SKM-1 treated with dmso at 0.1 percent for 144 hours (cell line): ENCODE measurements around the gene HOXA3.

Source experiments
- DNase-seq: peaks from one replicate; lab custom pipeline; 2025; ENCODE audit not compliant: unreplicated experiment; lab: John Stamatoyannopoulos, UW

Gene HOXA3

DNA sequence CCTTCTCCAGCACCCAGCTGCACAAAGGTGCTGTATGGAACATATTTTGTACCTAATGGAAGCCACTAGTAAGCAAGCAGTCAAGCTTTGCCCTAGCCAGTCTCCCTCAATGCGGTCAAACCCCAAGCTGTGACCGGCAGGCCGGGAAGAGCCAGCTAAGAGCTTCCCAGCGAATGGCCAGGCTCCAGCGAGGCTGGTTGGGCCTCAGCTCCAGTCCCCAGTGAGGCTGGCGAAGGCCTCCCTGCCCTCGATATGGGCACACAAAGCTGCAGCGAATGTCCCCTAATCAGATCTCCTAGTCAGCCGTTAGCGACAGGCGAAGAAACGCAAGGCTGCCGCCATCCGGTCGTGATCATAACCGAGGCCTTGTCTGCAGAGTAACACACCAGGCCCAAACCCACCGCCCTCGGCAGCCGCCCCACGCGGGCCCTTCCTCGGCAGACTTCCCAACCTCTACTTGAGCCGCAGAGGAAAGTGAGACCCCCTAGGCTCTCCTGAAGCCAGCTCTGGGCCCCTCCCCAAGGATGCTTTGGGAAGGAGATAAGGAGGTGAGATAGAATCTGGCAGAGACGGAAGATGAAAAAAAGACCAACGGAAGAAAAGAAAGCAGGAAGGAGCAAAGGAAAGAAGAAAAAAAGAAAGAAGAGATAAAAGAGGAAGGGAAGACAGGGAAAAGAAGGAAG, 16.0 kb upstream of the HOXA3 start:
- DNase-seq: peak; percentile 51

DNA sequence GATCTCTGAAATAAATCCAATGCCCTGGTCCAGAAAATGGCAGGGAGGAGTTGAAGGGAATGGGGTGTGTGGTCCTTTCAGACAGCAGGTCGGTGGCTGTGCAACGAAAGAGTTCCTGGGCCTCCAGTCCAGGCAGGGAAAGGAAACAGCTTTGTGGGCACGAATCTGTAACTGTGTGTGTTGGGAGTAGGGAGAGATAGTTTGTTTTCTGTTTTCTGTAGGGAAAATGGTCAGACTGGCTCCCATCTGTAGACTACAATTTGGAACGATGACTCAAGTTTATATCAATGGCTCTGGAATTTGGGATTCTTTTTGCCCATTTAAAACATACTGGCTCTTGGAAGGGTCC, 15.5 kb upstream of the HOXA3 start:
- DNase-seq: no peak

DNA sequence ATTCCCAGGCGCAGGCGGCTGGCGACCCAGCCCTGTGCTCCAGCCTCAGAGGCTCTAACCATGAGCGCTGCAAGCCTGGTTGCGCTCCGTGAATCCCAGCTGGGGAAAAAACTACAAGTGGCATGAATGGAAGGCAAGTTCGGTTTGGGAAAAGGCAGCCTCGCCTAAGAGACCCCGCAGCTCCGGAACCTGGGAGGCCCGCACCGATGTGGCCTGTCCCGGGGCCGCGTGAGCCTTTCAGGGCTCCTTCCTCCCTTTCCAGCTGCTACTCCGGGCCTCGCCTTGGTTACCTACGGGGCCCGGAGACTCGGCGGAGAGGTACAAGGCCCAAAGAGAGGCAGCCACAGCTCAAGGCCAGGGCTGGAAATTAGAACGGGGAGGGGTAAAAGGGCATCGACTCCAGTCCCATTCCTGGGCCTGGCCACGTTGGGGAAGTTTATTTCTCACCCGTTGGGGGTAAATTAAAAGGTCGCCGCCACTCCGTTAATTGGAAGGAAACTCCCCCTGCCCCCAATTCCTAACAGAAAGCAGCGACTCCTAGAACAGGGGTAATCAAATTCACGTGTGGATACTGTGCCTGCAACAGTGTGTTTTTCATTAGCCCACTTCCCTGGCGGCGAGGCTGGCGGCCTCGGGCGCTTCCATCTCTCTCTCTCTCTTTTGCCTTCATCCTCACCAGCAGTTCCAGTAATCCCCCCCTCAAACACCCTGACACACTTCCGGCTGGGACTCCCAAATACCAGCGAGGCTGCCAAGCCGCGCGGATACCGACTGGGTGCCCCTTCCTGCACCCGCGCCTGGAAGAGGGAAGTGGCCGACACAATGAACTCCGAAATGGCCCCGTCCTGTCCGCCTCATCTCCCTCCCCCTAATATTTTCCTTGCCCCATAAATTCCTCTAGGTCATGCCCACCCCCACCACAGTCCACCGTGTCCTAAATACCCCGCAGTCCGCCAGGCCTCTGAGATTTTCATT, 14.4 kb upstream of the HOXA3 start:
- peak; percentile 54 for DNase-seq

DNA sequence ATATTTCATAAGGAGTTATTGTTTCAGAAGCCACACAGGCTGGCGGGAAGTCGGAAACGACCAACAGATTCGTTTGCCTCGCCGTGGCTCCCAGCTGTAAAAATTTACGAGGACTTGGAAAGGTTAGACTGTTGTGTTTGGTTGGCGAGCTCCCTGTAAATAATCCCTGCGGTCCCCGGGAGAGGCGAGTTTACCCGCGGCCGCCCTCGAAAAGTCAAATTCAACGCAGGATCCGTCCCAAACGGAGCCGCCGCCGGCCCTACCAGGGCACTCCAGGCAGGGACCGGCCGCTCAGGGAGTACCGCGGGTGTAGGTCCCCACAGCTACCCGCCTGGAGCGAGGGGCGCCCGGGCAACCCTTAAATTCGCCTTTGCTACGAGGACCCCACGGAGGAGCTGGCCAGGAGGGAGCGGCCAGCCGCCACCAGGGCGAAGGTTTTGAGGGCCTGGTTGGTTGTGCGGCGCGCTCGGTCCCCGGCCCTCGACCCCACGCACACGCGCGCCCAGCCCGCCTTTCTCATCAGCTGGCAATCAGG, 13.7 kb upstream of the HOXA3 start:
- no peak for DNase-seq

DNA sequence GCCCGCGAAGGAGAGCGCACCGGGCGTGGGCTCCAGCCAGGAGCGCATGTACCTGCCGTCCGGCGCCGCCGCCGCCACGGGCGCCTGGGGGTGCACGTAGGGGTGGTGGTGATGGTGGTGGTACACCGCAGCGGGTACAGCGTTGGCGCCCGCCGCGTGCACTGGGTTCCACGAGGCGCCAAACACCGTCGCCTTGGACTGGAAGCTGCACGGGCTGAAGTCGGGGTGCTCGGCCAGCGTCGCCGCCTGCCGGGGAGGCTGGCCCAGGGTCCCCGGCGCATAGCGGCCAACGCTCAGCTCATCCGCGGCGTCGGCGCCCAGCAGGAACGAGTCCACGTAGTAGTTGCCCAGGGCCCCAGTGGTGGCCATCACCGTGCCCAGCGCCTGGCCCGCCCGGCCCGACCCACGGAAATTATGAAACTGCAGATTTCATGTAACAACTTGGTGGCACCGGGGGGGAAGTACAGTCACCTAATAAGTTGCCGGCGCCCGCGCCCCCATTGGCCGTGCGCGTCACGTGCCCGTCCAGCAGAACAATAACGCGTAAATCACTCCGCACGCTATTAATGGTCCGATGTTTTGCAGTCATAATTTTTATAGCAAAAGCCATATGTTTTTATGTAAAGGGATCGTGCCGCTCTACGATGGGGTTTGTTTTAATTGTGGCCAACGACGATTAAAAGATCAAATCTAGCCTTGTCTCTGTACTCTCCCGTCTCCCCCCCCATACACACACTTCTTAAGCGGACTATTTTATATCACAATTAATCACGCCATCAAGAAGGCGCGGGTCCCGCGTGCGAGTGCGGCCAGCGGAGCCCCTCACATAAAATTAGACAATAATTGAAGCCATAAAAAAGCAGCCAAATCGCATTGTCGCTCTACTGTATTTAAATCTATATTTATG, 13.0 kb upstream of the HOXA3 start, which contains the start of gene HOXA9:
Gene HOXA9, minus strand, starts transcription at position 449 of the 907 bp plus-strand sequence. Its CDS starts 80 bp downstream, at position 369.
- peak; percentile 83 for DNase-seq

DNA sequence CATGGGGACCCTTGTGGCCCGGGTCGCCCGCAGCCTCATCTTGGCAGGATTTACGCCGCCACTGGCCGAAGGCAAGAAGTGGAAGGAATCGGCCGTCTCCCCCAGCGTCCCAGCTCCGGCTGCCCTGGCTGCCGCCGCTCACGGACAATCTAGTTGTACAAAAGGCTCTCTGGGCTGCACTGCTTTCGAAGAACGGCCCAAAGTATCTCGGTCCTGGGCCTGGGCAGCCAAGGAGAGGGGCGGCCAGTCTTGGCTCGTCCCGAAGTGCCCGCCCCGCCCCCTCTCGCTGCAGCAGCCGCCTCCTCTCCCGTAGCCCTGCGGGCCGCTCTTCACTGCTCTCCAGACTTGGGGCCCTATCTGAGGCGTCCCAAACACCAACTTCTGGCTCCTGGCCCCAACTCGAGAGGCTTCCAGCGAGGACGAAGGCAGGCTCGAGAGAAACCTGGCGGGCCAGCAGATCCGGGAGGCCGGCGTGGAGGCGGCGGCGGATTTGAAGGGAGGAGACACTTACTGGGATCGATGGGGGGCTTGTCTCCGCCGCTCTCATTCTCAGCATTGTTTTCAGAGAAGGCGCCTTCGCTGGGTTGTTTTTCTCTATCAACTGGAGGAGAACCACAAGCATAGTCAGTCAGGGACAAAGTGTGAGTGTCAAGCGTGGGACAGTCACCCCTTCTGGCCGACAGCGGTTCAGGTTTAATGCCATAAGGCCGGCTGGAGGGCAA, 12.1 kb upstream of the HOXA3 start:
- DNase-seq: no peak

DNA sequence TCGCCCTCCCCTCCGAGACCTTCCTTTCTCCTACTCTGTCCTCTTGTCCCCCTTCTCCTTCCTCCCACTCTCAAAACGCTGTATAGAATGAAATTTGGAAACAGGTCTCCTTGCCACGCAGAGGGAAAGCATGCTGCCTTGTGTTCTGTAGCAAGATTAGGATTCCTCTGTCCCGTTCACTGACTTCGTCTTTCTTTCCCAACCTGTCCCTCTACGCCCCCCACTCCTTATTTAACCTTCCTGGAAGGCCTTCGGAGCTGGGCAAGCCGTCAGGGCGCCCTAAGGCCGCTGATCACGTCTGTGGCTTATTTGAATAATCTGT, 11.6 kb upstream of the HOXA3 start:
- no peak for DNase-seq

DNA sequence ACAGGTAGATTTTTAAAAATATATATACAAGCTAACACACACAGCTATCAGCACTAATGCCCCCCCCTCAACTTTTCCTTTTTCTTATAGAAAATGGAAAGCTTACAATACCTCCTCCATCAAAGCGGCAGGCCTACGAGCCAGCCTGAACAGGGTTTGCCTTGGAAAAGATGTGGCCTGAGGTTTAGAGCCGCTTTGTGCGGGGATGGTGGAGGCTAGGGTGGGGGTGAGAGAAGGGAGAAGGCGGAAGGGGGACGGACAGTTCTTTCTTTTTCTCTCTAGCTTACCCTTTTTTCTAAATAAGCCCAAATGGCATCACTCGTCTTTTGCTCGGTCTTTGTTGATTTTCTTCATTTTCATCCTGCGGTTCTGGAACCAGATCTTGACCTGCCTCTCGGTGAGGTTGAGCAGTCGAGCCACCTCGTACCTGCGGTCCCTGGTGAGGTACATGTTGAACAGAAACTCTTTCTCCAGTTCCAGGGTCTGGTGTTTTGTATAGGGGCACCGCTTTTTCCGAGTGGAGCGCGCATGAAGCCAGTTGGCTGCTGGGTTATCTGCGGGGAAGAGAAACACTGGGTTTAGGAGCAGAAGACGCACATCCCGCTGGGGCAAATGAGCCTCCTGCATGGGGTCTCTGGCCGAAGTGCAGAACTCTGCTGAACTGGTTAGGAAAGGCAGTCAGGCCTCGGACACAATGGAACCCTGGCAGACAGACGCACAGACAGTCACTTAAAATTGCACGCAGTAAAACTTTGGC, 11.1 kb upstream of the HOXA3 start:
- no peak for DNase-seq

DNA sequence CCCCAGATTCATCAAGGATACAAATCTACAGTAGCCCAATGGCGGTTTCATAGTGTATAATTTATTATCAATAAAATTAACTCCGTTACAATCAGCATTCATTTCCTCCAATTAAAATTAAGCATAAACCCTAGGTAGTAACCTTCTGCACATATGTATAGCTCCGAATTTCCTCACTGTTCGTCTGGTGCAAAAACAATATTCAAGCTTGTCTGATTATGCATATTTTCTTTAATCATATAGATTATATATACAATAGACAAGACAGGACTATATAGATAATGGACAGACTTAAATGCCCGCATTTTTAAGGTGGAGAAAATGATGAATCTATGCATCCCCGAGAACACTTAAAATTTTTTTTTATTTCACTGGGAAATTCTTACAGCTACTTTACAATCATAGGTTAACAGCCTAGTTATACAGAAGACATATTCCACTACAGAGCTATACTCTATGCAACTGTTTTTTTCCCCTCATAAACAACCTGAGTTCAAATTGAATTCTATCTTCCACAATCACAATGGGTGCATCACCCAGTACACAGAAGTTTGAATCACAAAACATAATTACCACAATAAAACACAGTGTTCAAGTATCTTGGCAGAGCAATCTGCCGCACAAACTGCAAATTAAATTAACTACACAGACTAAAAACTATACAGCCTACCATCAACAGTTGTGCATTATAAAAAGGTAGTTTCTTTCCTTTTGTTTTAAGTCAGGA, 10.3 kb upstream of the HOXA3 start:
- DNase-seq: no peak

DNA sequence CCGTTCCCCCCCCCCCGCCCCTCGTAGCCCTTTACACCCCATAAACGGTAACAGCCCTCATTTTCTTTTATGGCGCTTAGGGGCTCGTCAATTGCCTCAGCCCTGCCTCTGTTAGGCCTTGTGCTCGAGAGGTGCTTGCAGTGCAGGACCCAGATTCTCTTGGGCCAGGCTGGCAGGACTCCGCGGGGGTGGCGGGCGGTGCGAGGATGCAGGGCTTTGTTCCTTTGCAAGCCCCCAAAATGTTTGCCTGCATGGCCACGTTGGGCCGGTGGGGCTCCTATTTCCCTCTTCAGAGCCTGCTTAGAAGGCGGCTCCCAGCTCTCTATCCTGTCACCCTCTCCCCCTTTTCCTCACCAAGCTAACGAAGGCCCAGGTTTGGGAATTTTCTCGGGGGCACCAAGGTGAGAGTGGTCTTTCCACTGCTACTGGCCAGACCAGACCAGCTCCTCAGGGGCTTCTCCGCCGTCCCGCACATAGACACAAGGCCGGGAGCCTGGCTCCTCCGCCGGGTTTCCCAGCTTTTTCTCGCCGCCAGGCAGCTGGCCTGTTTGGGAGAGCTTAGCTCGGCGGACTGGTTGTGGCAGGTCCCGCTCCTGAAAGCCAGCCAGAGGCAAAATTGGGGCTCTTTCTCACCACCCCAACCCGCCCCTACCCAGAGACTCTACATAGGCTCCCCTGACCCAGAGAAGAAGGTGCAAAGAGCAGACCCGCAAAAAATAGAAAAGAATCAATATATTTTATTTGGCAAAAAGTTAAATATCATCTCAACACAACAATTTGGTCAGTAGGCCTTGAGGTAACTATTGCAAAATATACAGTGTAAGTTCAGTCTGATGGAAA, 9.6 kb upstream of the HOXA3 start:
- DNase-seq: no peak

DNA sequence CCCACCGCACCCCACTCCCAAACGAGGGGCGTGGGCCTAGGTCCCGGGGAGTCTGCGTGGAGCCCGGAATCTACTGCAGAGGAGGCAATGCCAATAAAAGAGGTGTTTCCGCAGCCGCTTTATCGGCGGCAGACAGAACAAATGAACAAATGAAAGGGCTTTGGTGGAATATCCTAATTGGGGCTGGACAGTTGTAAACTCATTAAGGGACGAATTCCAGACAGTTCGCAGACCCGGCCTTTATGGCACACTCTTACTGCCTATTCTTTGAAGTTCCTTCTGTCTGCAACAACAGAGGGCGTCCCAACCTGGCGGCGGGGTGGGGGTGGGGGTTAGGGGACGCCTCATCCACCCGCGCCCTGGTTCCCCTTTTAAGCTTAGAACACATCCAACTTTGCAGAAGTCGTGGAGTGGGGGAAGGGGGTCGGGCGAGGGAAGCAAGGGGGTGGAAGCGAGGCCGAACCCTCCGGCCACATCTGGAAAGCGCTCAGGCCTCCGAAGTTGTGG, 8.9 kb upstream of the HOXA3 start:
- peak; percentile 69 for DNase-seq

DNA sequence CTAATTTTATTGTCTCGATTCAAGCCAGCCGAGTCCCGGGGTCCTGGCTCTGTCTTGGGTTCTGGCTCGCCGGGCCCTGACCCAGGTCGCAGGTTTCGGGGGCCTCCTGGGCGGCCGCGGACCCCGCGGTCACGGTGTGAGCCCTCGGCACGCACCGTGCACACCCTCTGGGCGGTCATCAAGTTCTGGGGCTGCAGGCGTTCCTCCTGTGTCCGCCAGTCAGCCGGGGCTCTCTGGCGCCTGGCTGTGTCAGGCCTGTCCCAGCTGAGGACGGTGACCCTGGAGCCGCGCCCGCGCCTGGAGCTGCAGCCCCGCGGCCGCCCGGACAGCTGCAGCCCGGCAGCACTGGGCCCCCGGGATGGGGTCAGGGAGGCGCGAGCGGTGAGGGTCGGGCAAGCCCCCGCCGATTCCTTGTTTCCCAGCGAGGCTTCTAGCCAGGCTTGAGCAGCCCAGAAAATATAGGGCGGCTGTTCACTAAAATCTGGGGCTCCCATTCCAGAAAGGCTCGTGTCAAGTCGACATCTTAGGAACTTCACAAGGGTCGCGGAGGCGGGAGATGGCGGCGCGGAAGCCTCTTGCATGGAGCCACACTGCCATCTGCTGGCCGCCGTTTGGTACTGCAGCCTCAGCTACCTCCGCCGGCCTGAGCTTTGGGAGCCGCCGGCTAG, 8.3 kb upstream of the HOXA3 start:
- peak; percentile 66 for DNase-seq

DNA sequence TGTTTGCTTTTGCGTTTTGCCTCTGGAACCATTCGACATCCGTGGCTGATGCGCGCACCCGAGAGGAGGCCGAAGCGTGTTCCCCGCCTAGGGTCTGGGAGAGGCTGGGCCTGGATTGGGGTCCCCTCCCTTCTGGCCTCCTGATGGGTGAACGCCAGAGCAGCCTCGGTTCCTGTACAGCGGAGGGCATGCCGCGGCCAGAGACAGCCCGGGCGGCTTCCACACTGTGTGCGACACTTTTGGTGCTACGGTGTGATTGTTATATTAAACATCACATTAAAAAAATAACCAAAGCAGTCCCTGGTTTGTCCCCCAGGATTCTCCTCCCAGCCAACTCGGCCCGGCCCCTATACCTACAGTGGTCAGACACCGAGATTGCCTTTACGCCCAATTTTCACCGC, 7.8 kb upstream of the HOXA3 start:
- DNase-seq: no peak

DNA sequence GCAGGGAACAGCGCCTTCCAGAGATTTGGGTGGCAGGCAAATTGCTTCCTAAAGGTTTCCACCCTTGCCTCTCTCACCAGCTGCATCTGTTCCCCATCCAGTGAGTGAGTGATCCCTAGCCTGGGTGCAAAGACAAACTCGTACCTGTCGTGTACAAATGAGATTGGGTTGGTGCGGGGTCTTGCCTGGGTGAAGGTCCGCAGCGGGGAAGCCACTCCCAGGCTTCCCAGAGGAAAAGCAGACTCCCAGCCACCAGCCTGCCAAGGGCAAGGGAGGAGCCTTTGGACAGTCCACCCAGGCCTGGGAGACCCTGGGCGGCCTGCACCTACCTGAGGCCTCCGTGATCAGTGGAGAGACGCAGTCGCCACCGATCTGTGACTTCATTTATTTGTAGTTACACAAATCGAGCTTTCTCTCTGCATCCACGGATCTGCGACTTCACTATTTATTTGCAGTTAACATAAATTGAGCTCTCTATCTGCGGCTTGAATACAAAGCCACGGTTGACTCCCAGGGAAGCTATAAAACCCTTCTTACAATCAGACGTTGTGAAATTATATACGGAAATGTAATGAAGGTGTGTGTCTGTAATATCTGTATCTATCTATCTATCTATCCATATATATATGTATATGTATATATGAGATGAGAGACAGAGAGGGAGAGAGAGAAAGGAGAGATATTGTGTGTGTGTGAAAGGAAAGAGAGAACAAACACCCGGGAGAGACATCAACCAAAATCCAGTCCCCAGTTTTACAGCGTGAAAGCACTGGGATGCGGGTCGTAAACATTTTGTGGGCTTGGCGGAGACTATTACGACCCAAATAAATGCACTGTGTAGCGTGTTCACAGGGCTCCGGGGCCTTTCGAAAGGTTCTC, 7.1 kb upstream of the HOXA3 start:
- no peak for DNase-seq

DNA sequence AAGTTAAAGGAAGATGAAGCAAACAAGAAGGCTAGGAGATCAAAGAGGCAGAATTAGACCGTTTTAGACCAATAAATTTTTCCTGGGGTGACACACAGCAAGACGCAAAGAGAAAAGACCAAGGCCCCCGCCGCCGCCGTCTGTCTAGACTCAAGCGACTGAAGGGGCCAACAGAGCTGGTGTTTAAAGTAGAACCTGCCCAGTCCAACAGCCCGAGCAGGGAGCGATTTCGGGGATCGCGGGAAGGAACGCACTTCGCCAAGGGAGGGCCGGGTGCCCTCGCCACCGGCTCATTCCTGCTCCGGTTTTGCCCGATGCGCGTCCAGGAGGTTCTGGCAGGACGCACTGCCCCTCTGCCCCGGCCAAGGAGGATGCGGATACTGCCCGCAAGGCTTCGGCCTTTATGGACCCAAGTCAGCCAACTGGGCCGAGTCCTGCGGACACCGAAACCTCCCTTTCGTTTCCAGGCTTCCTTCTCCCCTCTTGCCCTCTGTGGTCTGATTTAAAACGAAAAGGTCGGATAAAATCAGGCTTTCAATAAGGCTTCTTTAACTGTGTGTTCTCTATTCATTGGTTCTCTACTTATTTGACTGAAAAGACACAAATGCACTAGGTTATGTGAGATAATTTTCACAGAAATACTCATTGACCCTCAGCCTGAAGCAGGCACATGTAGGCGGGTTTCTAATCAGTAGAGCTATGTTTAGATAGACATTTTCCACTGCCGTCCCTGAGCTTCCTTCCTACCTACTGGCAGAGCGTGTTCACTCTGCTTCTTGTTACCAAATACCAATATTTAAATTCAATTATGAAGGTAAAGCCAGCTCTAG, 6.3 kb upstream of the HOXA3 start:
- DNase-seq: no peak
